Endodermal cell (in vitro differentiated cells): ENCODE data around the gene RAMACL. TPM values are rescaled to one million over a fixed set of nuclear protein-coding genes. Genes with fewer than 3 reads are reported as not detected.
A peak's percentile ranks its signal among the peaks of the same experiment; 100 is the strongest.
"Not testable (repeated sequence)": the region's sequence is repeated elsewhere in the genome, so short reads cannot be mapped to it uniquely, and the experiment has no call there.

Experiments used
- DNase-seq: peaks from one replicate; pipeline ENCODE4 v3.0.0-alpha.2; 2017
- H3K27ac ChIP-seq: 2 replicates; pipeline ENCODE4 v1.5.1; 2013; ENCODE audit warnings: mild to moderate bottlenecking, low read depth, low read length, moderate library complexity
- H3K27me3 ChIP-seq: 2 replicates; pipeline ENCODE4 v1.6.1; 2013; ENCODE audit warnings: mild to moderate bottlenecking, low read length, moderate library complexity; ENCODE audit not compliant: insufficient read depth, control insufficient read depth, poor library complexity, severe bottlenecking
- H3K36me3 ChIP-seq: 2 replicates; pipeline ENCODE4 v1.7.0; 2013; ENCODE audit warnings: mild to moderate bottlenecking, low read length, moderate library complexity; ENCODE audit not compliant: control insufficient read depth, insufficient read depth
- H3K4me1 ChIP-seq: one replicate; pipeline ENCODE4 v1.7.0; 2013; ENCODE audit warnings: low read length; ENCODE audit not compliant: control insufficient read depth, insufficient read depth
- H3K4me3 ChIP-seq: 2 replicates; pipeline ENCODE4 v1.5.1; 2013; ENCODE audit warnings: mild to moderate bottlenecking, low read length, moderate library complexity
- H3K9ac ChIP-seq: 2 replicates; pipeline ENCODE4 v1.6.1; 2013; ENCODE audit warnings: mild to moderate bottlenecking, low read length, moderate library complexity; ENCODE audit not compliant: poor library complexity, severe bottlenecking; ENCODE audit errors: extremely low read depth
- H3K9me3 ChIP-seq: 2 replicates; pipeline ENCODE4 v1.6.1; 2013; ENCODE audit warnings: mild to moderate bottlenecking, low read length, moderate library complexity; ENCODE audit not compliant: control insufficient read depth
- H3K27ac Mint-ChIP-seq: 2 replicates; pipeline ENCODE4 v1.8.0; 2020; ENCODE audit warnings: mixed read lengths
- H3K27me3 Mint-ChIP-seq: 2 replicates; pipeline ENCODE4 v1.8.0; 2021; ENCODE audit warnings: mild to moderate bottlenecking, mixed read lengths; ENCODE audit not compliant: insufficient read depth
- H3K36me3 Mint-ChIP-seq: 2 replicates; pipeline ENCODE4 v1.8.0; 2020; ENCODE audit warnings: low read depth, mixed read lengths
- H3K4me1 Mint-ChIP-seq: 2 replicates; pipeline ENCODE4 v1.8.0; 2020; ENCODE audit warnings: mixed read lengths
- H3K4me3 Mint-ChIP-seq: 2 replicates; pipeline ENCODE4 v1.8.0; 2020; ENCODE audit warnings: mild to moderate bottlenecking, moderate library complexity, mixed read lengths
- H3K9me3 Mint-ChIP-seq: 2 replicates; pipeline ENCODE4 v1.8.0; 2020; ENCODE audit warnings: mild to moderate bottlenecking, mixed read lengths
- CTCF ChIP-seq: fragments of 200-600 bp; sonication (generic); conservative IDR thresholded peaks from 2 replicates; pipeline ENCODE4 v1.5.0; 2021; ENCODE audit warnings: antibody characterized with exemption, mild to moderate bottlenecking
- WGBS, 2 experiments: methylation state at CpG; one replicate each; pipeline versions ENCODE4 v1.1.5 to v1.1.7; 2013; ENCODE audit warnings: missing lambda C conversion rate in 2 of 2, mixed read lengths in 1 of 2; ENCODE audit not compliant: insufficient coverage in 1 of 2, insufficient read length in 1 of 2; 5-methylcytosine and 5-hydroxymethylcytosine counted together
- total RNA-seq, 2 donors: library from RNA; stranded (reverse); fragmentation: NEBNext Ultra II Directional in 1 of 2; extraction: Animal tissue kit (Norgen Biotek cat#: 25700) in 1 of 2; gene quantifications; 2 replicates in 1 of 2; 3 replicates in 1 of 2; pipeline ENCODE4 v1.2.1, GENCODE V29; 2021

RAMACL gene
- total RNA-seq, 2 donors from 2014 or later, result 0.80 to 2.5 TPM

GRCh38 chr6:166584155-166584554, 2.3 kb downstream of the RAMACL start:
- peak; percentile 24 for DNase-seq
- peaks cover 2% of the 10 kb centered on the region for H3K4me1 Mint-ChIP-seq
- H3K27me3 ChIP-seq, result no peaks in the 10 kb centered on the region
- TF ChIP-seq CTCF, result no peak
- H3K4me3 ChIP-seq, result no peak overlapping the region
- no peak overlapping the region for H3K27ac Mint-ChIP-seq
- no peaks in the 10 kb centered on the region for H3K4me1 ChIP-seq
- no peak overlapping the region for H3K4me3 Mint-ChIP-seq
- H3K9ac ChIP-seq, result no peak overlapping the region
- H3K27me3 Mint-ChIP-seq, result no peaks in the 10 kb centered on the region
- no peaks in the 10 kb centered on the region for H3K36me3 Mint-ChIP-seq
- H3K36me3 ChIP-seq, result no peaks in the 10 kb centered on the region
- H3K9me3 ChIP-seq, result no peaks in the 10 kb centered on the region
- H3K27ac ChIP-seq, result no peak overlapping the region
- H3K9me3 Mint-ChIP-seq, result no peaks in the 10 kb centered on the region
- 91 to 100% methylated on average over 2 to 3 of the region's 3 CpGs for WGBS, 2 experiments

DNA sequence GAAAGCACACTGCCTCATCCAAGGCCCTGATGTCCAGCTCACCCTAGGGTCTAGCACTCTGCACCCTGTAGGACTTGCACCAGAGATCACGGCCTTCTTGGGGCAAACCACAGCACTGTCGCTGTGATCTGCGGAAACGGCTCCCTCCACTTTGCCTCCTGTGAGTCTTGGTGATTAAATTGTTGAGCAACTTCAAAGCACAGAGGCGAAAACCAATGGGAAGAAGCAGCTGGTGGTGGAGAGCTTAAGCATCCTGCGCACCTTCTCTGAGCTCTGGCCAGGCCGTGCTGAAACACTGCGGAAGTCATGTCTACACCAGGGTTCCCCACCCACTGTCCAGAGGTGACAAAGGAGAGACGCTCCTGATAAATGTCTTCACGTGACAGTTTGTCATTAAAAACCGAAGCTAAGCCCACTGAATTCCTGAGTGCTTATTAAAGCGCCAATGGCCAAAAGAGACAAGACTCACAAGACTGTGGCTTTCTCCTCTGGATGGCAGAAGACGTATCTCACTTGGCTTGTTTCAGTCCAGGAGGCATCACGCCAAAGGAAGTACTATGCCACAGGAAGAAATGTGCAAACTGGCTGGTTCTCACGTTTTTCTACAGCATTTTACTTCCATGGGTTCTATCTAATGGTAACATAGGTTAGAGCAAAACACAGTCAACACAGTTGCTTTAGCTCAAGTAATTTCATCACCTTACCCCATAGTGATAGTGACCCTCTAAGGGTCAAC, 3.1 kb downstream of the RAMACL start:
- Histone ChIP-seq H3K4me3 (no peak overlapping the region), H3K27me3 (no peaks in the 10 kb centered on the region), H3K36me3 (no peaks in the 10 kb centered on the region), H3K9ac (no peak overlapping the region), H3K4me1 (no peaks in the 10 kb centered on the region), H3K9me3 (no peaks in the 10 kb centered on the region), H3K27ac (no peak overlapping the region)
- Mint-ChIP-seq H3K4me3 (no peak overlapping the region), H3K27ac (no peak overlapping the region), H3K27me3 (no peaks in the 10 kb centered on the region), H3K4me1 (no peaks in the 10 kb centered on the region), H3K9me3 (no peaks in the 10 kb centered on the region), H3K36me3 (no peaks in the 10 kb centered on the region)
- WGBS, 2 experiments, result 93 to 94% methylated on average over 12 to 15 of the region's 15 CpGs
- peak; percentile 33 for DNase-seq
- TF ChIP-seq CTCF, result no peak

DNA sequence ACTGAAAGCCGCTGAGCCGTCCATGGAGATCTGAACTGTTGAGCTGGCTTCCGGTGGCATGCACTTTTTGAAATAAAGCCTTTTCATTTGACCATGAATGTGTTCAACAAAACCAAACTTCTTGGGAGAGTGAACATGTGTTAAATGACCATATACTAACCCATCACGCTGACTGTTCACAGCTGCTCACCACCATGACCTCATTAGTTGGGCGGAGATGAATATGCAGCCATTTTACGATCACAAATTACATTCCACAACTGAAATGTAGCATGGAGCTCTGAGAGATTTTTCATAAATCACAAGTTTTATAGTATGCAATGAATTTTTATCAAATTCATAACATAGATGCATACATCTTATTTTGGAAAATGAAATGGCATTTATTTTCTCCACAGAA, 4.2 kb downstream of the RAMACL start:
- H3K4me3 Mint-ChIP-seq, result no peak overlapping the region
- Histone ChIP-seq H3K4me1 (no peaks in the 10 kb centered on the region), H3K27ac (no peak overlapping the region), H3K9me3 (no peaks in the 10 kb centered on the region), H3K4me3 (no peak overlapping the region), H3K36me3 (no peaks in the 10 kb centered on the region), H3K9ac (no peak overlapping the region), H3K27me3 (no peaks in the 10 kb centered on the region)
- H3K27ac Mint-ChIP-seq, result no peak overlapping the region
- DNase-seq, result no peak
- H3K4me1 Mint-ChIP-seq, result no peaks in the 10 kb centered on the region
- H3K27me3 Mint-ChIP-seq, result no peaks in the 10 kb centered on the region
- WGBS, 2 experiments, result 97 to 100% methylated on average over 4 to 6 of the region's 6 CpGs
- TF ChIP-seq CTCF, result no peak
- H3K9me3 Mint-ChIP-seq, result peaks cover 10% of the 10 kb centered on the region
- H3K36me3 Mint-ChIP-seq, result peaks cover 9% of the 10 kb centered on the region

- H3K4me3 ChIP-seq, H3K27ac Mint-ChIP-seq, H3K36me3 ChIP-seq, H3K9me3 ChIP-seq, H3K27me3 ChIP-seq, H3K27ac ChIP-seq, DNase-seq, H3K4me3 Mint-ChIP-seq, H3K9ac ChIP-seq, H3K4me1 Mint-ChIP-seq, H3K27me3 Mint-ChIP-seq, H3K4me1 ChIP-seq: not testable (repeated sequence)
- H3K9me3 Mint-ChIP-seq, result peaks cover 14% of the 10 kb centered on the region
- 95 to 100% methylated on average over 4 to 8 of the region's 8 CpGs for WGBS, 2 experiments
- peaks cover 14% of the 10 kb centered on the region for H3K36me3 Mint-ChIP-seq
Observed at GRCh38 chr6:166581801-166582200, 4.7 kb downstream of the RAMACL start.
